ENCODE results near the gene SCUBE1.

Gene SCUBE1

GRCh38 chr22:43206509-43207161, 136.5 kb downstream of the SCUBE1 start:
- in situ Hi-C loops (cut with HindIII; ENCODE audit: low sequenced_read_pairs): no loop called here

- in situ Hi-C loops (cut with HindIII; ENCODE audit: low sequenced_read_pairs): no loop called here
Measured at GRCh38 chr22:43205748-43206508, 137.2 kb downstream of the SCUBE1 start.

- in situ Hi-C loops (cut with HindIII; ENCODE audit: low sequenced_read_pairs): no loop called here
Measured at GRCh38 chr22:43205261-43205691, 137.9 kb downstream of the SCUBE1 start.

- in situ Hi-C loops (cut with HindIII; ENCODE audit: low sequenced_read_pairs): no loop called here
Measured at GRCh38 chr22:43203471-43203981, 139.6 kb downstream of the SCUBE1 start.

GRCh38 chr22:43202756-43203410, 140.3 kb downstream of the SCUBE1 start:
- in situ Hi-C loops (cut with HindIII; ENCODE audit: low sequenced_read_pairs): no loop called here

GRCh38 chr22:43202326-43202725, 140.8 kb downstream of the SCUBE1 start:
- in situ Hi-C loops (cut with HindIII; ENCODE audit: low sequenced_read_pairs): no loop called here

GRCh38 chr22:43201486-43202219, 141.5 kb downstream of the SCUBE1 start:
- in situ Hi-C loops (cut with HindIII; ENCODE audit: low sequenced_read_pairs): no loop called here

- in situ Hi-C loops (cut with HindIII; ENCODE audit: low sequenced_read_pairs): no loop called here
Measured at GRCh38 chr22:43200555-43200954, 142.6 kb downstream of the SCUBE1 start.

- in situ Hi-C loops (cut with HindIII; ENCODE audit: low sequenced_read_pairs): no loop called here
Measured at GRCh38 chr22:43200031-43200430, 143.1 kb downstream of the SCUBE1 start.

- in situ Hi-C loops (cut with HindIII; ENCODE audit: low sequenced_read_pairs): no loop called here
Measured at GRCh38 chr22:43199541-43199940, 143.6 kb downstream of the SCUBE1 start.

- in situ Hi-C loops (cut with HindIII; ENCODE audit: low sequenced_read_pairs): no loop called here
Measured at GRCh38 chr22:43198936-43199335, 144.2 kb downstream of the SCUBE1 start.

- in situ Hi-C loops (cut with HindIII; ENCODE audit: low sequenced_read_pairs): no loop called here
Measured at GRCh38 chr22:43198126-43198525, 145.0 kb downstream of the SCUBE1 start.

GRCh38 chr22:43197271-43197941, 145.8 kb downstream of the SCUBE1 start:
- in situ Hi-C loops (cut with HindIII; ENCODE audit: low sequenced_read_pairs): no loop called here

- in situ Hi-C loops (cut with HindIII; ENCODE audit: low sequenced_read_pairs): no loop called here
Measured at GRCh38 chr22:43191831-43192230, 151.3 kb downstream of the SCUBE1 start.

- in situ Hi-C loops (cut with HindIII; ENCODE audit: low sequenced_read_pairs): no loop called here
Measured at GRCh38 chr22:43188829-43189545, 154.2 kb downstream of the SCUBE1 start.

GRCh38 chr22:43187171-43188099, 155.7 kb downstream of the SCUBE1 start:
- in situ Hi-C loops (cut with HindIII; ENCODE audit: low sequenced_read_pairs): no loop called here

GRCh38 chr22:43186272-43187170, 156.7 kb downstream of the SCUBE1 start, which contains the start of gene TTLL12:
TTLL12 (minus strand) TSS chr22:43187134; CDS start chr22:43187069, 65 bp downstream.
- in situ Hi-C loops (cut with HindIII; ENCODE audit: low sequenced_read_pairs): no loop called here

GRCh38 chr22:43185860-43186261, 157.3 kb downstream of the SCUBE1 start:
- in situ Hi-C loops (cut with HindIII; ENCODE audit: low sequenced_read_pairs): no loop called here
